HG03097 (cell line): ENCODE data around the gene SEMA4F.

Experiments
- ATAC-seq: cut with Tn5 transposase; IDR thresholded peaks from one replicate; pipeline ENCODE4 v1.9.1; 2021; ENCODE audit not compliant: unreplicated experiment, low FRiP score

The SEMA4F gene

DNA sequence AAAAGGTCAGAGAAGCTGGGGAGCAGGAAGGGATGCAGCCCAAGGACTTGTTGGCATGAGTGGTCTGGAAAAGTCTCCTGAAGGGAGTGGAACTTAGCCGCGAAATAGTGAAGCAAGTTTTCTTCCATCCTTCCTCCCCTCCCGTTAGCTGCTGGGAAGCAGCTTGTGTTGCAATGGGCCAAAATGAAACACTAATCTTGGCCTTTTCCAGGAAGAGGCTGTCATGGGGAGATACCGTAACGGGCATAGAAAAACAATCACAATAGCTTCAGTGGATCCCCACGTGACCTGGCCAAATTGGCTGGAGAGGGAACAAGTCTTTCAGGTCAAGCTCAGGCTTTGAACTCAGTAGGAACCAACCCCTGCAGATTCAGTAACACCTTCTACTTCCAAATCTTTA, 49.3 kb downstream of the SEMA4F start:
- no peak for ATAC-seq

DNA sequence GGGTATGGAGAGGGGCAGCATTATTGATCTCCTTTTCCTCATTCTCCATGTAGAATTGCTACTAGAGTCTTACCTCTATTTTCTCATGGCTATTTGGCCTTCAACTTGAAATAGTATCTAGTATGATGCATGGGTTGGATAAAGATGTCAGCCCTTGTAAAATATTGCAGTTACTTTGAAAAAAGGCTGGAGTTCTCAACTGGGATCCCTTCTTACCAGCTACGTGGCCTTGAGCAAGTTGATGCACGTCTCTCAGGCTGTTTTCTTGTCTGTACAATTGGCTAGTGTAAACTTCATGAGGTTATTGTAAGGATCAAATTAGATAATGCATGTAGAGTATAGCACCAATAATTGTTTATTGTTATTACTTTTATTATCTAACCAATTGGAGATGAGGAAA, 50.2 kb downstream of the SEMA4F start:
- no peak for ATAC-seq

DNA sequence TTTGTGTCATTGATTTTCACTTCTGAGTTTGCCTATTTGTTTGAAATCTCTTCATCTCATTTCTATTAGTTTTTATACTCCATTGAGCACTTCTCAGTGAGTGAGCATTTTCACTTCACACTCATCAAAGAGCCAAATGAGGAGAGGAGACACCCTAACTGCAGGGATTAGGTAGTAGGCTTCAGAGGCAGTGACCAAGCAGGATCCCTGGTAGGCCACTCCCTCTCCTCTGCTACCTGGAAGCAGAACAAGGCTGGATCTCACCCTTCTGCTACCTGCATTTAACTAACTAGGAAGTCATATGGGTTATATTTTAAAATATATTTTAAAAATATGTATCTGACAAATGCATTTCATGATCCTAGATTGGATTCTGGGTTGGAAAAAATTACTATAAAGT, 52.7 kb downstream of the SEMA4F start:
- no peak for ATAC-seq

DNA sequence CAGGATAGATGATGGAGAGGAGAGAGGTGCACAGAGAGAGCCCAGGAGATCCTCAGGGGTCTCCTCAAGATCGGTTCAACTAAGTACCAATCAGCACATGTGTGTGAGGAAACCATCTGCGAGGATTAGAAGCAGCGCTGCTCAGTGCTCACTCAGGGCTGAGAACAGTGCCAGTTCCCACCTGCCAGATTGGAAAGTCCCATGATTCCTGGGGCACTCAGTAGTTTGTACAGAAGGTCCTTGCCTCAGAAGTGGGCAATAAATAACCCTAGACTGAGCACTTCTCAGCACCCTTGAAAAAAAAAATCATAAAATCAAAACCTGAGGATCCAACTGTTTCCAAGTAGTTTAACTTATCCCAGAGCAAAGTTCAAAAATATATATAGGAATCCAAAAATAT, 53.8 kb downstream of the SEMA4F start:
- no peak for ATAC-seq

DNA sequence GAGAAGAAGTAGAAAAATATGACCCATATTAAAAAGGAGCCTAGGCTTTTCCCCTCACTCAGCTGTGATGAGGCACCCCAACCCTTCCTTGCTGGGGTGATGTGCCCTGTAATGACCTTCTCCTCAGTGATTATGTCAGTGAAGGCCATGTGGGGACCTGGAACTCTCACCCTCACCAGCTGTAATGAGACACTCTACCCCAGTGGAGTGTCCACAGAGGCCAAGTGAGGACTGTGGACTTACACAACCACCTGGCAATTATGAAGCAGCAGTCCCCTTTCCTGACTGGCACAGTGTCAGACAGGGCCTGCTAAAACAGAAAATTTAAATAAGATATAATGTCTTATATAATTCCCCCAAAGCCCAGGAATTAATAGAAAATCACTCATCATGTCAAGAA, 54.2 kb downstream of the SEMA4F start:
- no peak for ATAC-seq

DNA sequence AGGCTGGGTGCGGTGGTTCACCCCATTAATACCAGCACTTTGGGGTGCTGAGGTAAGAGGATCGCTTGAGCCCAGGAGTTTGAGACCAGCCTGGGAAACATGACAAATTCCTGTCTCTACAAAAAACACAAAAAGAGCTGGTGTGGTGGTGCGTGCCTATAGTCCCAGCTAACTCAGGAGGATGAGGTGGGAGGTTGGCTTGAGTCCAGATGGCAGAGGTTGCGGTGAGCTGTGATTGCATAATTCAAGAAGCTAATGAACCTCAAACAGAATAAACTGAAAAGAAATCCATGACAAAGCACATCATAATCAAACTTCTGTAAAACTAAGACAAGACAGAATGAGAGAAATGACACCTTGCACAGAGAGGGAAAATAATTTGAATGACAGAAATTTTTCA, 54.8 kb downstream of the SEMA4F start:
- ATAC-seq = no peak

DNA sequence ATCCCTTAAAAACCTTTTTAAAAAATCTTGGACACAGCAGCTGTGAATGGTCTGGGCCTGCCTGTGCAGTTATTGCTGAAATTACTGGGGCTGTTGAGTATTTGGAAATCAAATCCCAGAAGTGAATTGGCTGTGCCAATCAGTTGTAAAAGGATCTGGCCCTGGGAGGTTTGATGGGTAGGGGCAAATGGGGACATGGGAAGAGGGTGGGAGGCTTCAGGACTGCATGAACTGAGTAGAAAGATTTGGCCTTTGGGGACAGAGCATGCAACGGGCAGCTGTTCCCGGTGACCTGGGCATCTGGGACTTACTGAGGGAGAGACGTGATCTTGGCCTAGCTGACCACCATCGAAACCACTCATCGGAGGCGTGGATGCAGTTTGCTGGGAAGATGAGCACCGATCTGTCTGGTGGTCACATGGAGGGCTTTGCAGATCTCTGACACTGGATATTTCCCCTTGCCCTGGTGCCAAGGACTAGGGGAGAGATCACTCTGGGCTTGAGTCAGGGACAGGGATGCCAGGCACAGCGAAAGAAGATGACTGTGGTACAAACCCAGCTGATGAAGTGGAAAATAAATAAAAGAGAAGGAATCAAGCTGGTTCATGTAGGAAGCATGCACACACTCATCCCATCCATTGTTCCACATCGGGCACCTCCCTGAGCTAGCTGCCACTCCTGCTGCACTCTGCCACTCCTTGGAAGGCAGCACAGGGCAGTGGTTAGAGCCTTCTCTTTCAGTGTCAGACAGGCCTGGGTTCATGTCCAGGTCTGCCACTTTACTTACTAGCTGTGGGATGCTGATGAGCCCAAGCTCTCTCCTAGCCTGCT, 58.4 kb downstream of the SEMA4F start:
- no peak for ATAC-seq

DNA sequence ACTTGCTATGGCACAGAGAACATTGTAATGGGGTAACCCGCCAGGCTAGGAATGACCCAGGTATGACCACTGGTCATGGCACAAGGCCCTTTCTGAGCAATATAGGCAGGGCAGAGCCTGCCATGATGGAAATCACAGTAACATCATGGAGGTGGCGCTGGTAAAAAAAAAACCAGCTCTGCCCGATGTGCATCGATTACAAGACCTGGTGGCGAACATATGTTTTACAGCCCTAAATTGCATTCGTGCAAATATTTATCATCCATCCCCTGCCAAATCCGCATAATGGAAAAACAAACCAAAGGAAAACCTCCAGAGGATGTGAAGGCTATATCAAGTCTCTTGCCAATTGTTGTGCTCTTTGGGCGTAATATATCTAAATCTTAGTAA, 60.6 kb downstream of the SEMA4F start:
- ATAC-seq = no peak

DNA sequence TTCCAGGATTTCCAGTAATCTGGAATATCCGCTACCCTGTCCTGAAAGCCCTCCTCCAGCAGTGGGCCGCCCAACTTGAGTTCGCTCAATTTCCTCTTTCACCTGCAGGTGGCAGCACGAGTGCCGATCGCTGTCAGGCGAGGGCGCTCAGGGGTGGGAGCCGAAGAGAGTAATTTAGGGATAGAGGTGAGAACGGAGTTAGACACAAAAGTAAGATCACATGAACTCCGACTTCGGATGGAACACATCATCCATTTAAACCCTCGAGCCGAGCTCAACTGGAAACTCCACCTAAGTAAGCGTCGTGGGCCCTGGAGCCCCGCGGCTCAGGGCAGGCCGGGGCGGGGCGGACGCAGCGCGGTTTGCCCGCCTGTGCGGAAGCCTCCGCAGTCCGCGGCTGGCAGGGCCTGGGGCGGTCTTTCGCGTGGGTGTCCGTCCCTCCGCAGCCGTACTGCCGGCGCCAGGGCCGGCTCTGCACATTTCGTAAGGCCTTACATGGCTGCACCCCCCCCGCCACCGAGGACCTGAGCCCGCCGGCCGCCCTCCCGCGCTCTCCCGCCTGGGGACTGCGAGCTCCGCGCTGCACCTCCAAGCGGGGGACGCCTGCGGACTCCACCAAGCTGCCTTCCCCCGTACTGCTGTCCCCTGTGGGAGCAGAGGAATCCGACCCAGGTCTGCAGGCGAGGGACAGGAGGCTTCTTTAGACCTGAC, 61.2 kb downstream of the SEMA4F start:
- ATAC-seq = peak; percentile 91

DNA sequence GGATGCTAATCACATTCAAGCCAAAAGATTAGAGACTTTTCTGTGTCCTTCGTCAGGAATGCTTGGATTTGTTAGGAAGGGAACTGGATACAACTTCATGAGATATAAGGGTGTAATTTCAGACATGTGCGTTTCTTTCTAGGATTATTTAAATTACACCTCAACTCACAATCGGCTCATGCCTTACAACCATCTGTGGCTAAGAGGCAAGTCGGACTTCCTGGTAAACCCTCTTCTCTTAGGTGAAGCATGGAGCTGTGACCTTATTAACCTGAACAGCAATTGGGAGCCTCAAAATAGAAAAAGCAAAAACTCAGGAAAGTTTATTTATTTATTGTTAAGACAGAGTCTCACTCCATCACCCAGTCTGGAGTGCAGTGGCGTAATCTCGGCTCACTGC, 61.8 kb downstream of the SEMA4F start:
- ATAC-seq = no peak

DNA sequence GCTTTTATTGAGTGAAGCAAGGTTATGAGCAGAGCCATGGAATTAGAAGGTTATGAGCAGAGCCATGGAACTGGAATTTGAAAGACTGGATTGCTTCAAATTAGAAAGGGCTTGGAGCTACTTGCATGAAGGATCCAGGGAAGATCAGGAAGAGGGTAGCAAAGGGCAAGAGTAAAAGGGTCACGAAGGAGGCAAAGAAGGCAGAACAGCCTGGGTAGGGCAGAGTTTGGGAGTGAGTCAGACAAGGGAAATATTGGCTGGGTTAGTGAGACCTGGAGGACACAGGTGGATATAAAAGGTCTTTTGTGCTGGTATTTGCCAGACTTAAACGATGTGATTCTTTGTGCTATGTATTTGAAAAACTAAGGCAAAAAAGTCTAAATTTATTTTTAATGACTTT, 65.0 kb downstream of the SEMA4F start:
- no peak for ATAC-seq

DNA sequence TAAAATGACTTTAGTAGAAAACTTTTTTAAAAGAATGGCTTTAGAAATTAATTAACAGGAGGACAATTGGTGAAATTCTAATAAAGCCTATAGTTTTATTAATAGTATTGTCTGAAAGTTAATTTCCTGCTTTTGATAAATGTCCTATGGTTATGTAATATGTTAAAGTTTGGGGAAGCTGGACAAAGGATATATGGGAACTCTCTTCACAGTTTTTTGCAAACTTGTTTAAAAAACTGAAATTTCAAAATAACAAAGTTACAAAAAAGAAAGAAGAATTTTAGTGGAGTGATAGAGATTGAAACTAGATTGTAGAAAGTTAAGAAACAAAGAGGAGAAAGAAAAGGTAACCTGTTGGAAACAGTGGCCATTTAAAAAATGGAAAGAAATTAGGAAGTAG, 67.3 kb downstream of the SEMA4F start:
- ATAC-seq = no peak

DNA sequence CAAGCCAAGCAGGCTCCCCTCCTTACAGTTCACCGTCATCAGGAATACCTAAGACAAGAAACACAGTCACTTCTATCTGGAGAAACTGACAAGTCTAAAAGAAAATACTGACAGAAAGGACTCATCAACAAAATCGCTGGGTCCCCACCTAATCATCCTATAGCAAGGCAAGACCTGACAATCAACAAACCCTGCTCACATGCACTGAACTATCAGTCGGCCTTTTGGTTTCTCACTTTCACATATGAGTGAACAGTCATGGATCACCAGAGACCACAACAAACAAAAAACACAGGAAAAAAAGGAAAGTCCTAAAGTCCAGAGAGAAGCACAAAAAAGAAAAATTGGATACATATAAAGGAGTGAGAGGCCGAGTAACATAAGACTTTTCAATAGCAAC, 70.4 kb downstream of the SEMA4F start:
- ATAC-seq = no peak

DNA sequence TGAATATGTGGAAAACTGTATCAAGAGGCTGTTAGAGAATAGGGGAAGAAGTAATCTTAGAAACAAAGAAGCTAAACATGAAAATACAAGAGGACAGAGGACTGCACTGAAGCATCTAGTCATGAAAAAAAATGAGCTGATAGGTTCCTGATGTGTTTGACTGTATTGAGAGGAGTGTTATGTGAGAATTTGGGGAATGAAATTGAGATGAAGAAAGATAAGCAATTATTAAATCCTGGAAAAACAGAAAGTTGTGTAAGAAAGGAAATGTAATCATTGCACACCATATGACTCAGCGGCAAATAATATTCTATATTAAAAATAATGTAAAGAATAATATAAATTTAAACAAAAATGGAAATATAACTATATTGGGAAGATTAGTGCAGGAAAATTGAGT, 71.2 kb downstream of the SEMA4F start:
- ATAC-seq = no peak

DNA sequence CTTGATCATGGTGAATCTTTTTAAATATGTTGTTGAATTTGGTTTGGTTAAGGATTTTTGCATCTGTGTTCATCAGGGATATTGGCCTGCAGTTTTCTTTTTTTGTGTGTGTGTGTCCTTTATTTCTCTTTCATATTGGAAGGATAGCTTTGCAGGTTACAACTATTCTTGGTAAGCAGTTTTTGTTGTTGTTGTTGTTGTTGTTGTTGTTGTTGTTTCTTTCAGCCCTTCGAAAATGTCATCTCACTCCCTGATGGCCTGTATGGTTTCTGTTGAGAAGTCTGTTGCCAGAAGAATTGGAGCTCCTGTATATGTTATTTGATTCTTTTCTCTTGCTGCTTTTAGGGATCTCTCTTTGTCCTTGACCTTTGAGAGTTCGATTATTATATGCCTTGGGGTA, 74.8 kb downstream of the SEMA4F start:
- ATAC-seq = no peak

DNA sequence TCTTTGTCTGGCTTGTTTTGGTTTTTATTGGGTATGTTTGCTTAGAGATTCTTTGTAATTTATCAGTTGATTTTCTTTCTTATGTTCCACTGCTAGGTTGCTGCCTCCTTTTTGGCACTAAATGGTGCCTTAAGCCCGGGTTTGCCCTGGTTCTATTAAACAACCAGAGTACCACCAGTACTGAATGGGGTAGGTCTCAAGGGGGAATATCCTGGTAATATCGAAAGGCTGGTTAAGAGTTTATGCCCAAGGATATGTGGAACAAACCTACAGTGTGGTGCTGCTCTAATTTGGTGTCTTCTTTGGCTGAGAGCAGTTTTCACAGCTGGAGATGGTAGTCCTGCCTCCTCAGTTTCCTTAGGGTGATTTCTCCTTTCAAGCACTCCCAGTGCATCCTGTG, 76.5 kb downstream of the SEMA4F start:
- no peak for ATAC-seq
